Esophagus (tissue), 2 donors: ENCODE data around the gene BPIFB6. TPM values are rescaled to one million over a fixed set of nuclear protein-coding genes. Genes with fewer than 3 reads are reported as not detected.

Experiments
- H3K27ac ChIP-seq, 2 donors: one replicate each; pipeline ENCODE4 v1.5.1; 2013; ENCODE audit warnings: low read depth in 2 of 2, mild to moderate bottlenecking in 2 of 2, inconsistent platforms in 1 of 2, low read length in 1 of 2, moderate library complexity in 1 of 2
- H3K27me3 ChIP-seq, 2 donors: one replicate each; pipeline ENCODE4 v1.6.1; 2013; ENCODE audit warnings: low read length in 2 of 2, control low read depth in 1 of 2, mild to moderate bottlenecking in 1 of 2; ENCODE audit not compliant: insufficient read depth in 2 of 2, control insufficient read depth in 1 of 2
- H3K36me3 ChIP-seq, 2 donors: one replicate each; pipeline ENCODE4 v1.6.1; 2013; ENCODE audit warnings: low read length in 1 of 2; ENCODE audit not compliant: control insufficient read depth in 2 of 2, insufficient read depth in 2 of 2
- H3K4me1 ChIP-seq, 2 donors: one replicate each; pipeline ENCODE4 v1.6.1; 2013; ENCODE audit warnings: low read length in 1 of 2; ENCODE audit not compliant: control insufficient read depth in 2 of 2, insufficient read depth in 2 of 2
- H3K4me3 ChIP-seq, 2 donors: one replicate each; pipeline ENCODE4 v1.5.1; 2013; ENCODE audit warnings: low read length in 2 of 2, mild to moderate bottlenecking in 2 of 2, low read depth in 1 of 2, moderate library complexity in 1 of 2
- H3K9me3 ChIP-seq, 2 donors: one replicate each; pipeline ENCODE4 v1.6.1; 2013; ENCODE audit warnings: mild to moderate bottlenecking in 2 of 2, low read depth in 1 of 2, low read length in 1 of 2, moderate library complexity in 1 of 2; ENCODE audit not compliant: control insufficient read depth in 2 of 2, insufficient read depth in 1 of 2
- WGBS, 2 donors: extraction: QIAGEN DNeasy Blood & Tissue Kit; methylation state at CpG; one replicate each; pipeline ENCODE4 v1.1.7; 2013; 5-methylcytosine and 5-hydroxymethylcytosine counted together
- polyA plus RNA-seq, 2 donors: library from polyadenylated mRNA; stranded (reverse); fragments of 200-250 nt; gene quantifications; one replicate each; pipeline ENCODE4 v1.2.3, GENCODE V29; 2013
- donor health status: healthy with polysubstance abuse.
- donor health status: Bipolar disorder and iron deficiency.

Gene BPIFB6
- polyA plus RNA-seq, 2 donors: not detected

DNA sequence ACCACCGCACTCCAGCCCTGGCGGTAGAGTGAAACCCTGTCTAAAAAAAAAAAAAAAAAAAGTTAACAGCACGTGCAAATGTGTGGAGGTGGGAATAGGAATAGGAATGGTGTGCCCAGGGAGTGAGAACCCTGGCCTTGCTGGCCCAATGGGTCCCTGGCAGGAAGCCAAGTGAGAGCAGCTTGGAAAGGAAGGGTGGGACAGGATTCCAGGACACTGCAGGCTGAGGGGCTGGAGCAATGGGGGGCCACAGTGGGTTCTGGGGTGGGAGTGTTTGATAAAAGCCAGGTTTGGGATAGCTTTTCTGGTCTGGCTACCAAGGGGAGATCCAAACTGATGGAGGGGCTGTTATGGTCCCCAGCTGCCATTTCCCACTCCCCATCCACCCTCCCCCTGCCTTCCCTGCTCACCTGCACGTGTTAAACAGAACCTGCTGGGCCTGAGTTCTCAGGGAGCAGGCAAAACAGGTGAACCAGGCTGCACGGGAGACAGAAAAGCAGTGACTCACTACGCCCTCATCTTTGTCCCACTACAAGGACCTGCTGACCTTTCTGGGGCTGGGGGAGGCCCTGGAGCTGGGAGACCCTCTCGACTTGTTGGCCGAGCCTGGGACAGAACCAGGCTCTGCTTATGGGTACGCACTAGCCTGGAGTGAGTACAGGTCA is 30.5 kb upstream of the BPIFB6 start:
- Histone ChIP-seq H3K4me1 (no peaks in the 10 kb centered on the region), H3K36me3 (no peaks in the 10 kb centered on the region), H3K4me3 (no peak overlapping the region), H3K27me3 (no peaks in the 10 kb centered on the region), H3K27ac (no peak overlapping the region), H3K9me3 (peaks cover 0 to 3% of the 10 kb centered on the region in 2 donors)
- WGBS, 2 donors: 51 to 67% methylated on average over 9 of the region's 9 CpGs

DNA sequence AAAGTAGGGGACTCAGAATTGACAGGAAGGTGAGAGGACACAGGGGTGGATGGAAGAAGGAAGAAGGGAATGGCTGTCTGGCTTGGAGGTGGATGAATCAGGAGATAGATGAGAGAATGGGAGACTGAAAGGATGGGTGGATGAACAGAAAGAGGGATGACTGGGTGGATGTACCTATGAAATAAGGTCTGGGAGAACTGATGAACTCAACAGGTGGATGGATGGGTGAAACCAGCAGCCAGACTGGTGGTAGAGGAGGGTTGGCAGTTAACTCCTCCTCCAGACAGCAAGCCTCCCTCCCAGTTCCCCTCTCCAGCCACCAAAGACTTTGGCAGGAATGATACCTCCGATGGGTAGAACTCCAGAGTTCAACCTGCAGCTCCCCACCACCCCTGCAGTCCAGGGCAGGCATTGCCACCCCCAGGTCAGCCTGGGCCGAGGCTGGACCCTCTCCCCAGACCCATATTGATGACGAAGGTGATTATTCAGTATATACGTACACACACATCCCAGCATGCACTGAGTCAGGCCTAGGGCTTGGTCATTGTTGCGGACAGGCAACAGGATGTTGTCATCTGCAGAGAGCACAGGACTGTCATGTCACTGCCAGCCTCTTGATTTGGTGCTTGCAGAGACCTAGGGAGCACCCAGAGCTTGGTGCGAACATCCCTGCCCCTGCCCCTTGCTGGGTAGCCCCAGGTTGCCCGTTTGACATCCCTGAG is 29.2 kb upstream of the BPIFB6 start:
- Histone ChIP-seq H3K27ac (no peak overlapping the region), H3K27me3 (no peaks in the 10 kb centered on the region), H3K4me3 (no peak overlapping the region), H3K4me1 (no peaks in the 10 kb centered on the region), H3K36me3 (no peaks in the 10 kb centered on the region), H3K9me3 (peaks cover 0 to 3% of the 10 kb centered on the region in 2 donors)
- 83% methylated on average over 7 of the region's 7 CpGs for WGBS, 2 donors

DNA sequence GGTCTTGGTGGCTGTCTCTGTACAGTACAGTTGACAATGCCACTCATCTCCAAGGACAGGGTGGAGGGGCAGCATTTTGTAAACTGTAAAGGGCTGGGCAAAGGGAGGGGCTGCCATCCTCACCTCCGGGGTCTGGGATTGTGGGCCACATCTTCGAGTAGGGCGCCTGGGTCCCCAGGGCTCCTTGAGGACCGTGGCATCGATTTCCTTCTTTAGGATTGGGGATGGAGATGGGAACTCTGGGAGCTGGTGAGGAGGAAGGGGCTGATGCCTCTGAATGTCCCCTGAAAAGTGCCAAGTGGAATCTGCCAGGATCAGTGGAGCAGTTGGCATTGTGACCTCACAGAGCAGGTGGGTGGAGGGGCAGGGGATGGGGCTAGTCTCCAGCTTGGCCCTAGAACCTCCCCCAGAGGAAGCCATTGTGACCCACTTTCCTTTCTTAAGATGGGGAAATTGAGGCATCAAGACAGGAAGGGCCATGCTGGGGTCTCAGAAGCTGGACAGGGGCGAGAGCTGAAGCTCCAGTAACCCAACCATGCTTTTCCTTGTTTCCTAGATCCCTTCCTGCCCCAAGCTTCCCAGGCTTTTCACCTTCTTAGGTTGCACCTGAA is 27.2 kb upstream of the BPIFB6 start, which contains the start of gene SUN5:
SUN5 (minus strand) TSS at position 293 of the 611 bp plus-strand sequence; CDS start at position 200, 93 bp downstream.
- 74 to 77% methylated on average over 6 of the region's 6 CpGs for WGBS, 2 donors
- Histone ChIP-seq H3K4me3 (no peak within 1 kb of the TSS), H3K36me3 (no peaks in the 10 kb centered on the region), H3K9me3 (peaks cover 0 to 3% of the 10 kb centered on the region in 2 donors), H3K4me1 (no peaks in the 10 kb centered on the region), H3K27ac (no peak within 1 kb of the TSS), H3K27me3 (no peaks in the 10 kb centered on the region)

DNA sequence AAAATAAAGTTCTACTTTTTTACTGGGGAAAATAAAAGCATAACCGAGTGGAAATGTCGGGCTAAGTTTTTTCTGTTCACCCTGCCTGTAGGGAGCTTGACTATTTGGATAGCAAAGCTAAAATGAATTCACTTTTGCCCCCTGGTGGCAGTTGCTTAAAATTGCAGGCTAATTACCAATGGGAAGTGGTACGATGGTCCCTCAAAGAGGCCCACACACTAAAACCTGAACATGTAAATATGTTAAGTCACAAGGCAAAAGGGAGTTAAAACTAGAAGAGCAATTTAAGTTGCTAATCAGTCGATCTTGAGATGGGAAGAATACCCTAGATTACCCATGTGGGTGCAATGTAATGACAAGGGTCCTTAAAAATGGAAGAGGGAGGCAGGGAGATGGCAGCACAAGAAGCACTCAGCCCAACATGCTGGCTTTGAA is 26.3 kb upstream of the BPIFB6 start:
- no peak overlapping the region for H3K27ac ChIP-seq
- 55% methylated on average over 4 of the region's 4 CpGs for WGBS, 2 donors
- H3K4me1 ChIP-seq: no peaks in the 10 kb centered on the region

DNA sequence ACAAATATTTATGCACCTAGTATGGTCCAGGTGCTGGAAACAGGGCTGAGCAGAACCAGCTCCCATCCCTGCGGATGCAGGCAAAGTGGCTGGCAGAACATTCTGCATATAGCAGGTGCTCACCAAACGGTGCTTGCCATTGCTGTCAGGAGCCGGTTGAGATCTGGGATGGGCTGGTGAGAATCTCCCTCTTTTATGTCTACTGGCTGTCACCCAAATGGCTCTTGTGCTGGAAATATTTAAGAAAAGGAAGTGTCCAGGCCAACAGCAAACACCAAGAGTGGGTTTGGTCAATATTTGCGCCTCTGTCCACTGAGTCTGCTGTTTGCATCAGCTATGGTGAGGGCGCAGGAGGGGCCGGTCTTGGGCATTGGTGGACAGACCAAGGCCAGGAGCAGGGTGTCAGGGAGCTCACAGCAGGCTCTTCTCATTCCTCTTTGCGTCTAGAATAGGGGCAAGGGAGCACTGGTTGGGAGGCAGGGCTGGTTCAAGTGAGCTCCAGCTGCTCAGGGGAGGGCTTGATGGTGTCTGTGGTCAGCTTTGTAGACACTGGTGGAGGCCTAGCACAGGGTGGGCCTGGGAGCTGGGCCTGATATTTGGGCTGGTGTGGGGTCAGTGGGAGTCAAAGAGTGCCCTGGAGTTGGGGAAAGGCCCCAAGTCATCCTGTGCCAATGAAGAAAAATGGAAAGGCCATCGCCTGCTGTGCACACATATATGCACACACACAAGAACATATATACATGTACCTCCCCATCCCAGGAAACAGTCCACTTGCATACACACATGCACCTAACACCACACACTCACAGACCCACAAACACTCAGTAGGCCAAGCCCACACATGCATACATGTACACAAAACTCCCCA is 25.3 kb upstream of the BPIFB6 start:
- Histone ChIP-seq H3K27ac (no peak overlapping the region), H3K4me3 (no peak overlapping the region), H3K36me3 (no peaks in the 10 kb centered on the region), H3K27me3 (no peaks in the 10 kb centered on the region), H3K4me1 (no peaks in the 10 kb centered on the region), H3K9me3 (peaks cover 0 to 3% of the 10 kb centered on the region in 2 donors)
- WGBS, 2 donors: 74 to 78% methylated on average over 8 of the region's 8 CpGs

More for the DNA sequence above, 26.3 kb upstream of the BPIFB6 start:
- peaks cover 0 to 3% of the 10 kb centered on the region in 2 donors for H3K9me3 ChIP-seq
- no peak overlapping the region for H3K4me3 ChIP-seq
- no peaks in the 10 kb centered on the region for H3K36me3 ChIP-seq
- H3K27me3 ChIP-seq: no peaks in the 10 kb centered on the region

DNA sequence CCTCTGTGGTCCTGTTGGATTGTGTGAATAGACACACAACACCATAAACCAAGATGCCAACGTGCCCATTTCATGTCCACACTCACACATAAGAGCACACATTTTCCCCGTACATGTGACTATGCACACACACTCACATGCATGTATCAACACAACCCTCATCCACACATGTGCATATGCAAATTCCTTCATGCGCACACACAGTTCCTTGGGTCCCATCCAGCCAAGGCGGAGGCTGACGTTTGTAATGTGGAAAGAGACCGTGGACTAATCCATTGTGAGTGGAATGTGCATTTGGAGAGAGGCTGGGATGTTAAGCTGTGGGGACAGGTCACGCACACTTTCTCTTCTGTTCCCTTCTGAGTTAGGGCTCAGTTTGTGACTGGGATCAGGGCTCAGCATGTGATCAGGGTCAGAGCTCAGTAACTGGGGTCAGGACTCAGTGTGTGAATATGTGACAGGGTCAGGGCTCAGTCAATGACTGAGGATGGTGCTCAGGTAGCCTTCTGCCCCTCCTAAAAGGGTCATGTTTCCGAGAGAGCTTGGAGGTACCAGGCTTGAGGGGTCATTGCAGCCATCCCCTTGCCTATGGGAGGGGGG is 24.6 kb upstream of the BPIFB6 start:
- Histone ChIP-seq H3K4me3 (no peak overlapping the region), H3K4me1 (no peaks in the 10 kb centered on the region), H3K36me3 (no peaks in the 10 kb centered on the region), H3K27me3 (no peaks in the 10 kb centered on the region), H3K9me3 (peaks cover 0 to 3% of the 10 kb centered on the region in 2 donors), H3K27ac (no peak overlapping the region)
- 83% methylated on average over 8 of the region's 8 CpGs for WGBS, 2 donors

DNA sequence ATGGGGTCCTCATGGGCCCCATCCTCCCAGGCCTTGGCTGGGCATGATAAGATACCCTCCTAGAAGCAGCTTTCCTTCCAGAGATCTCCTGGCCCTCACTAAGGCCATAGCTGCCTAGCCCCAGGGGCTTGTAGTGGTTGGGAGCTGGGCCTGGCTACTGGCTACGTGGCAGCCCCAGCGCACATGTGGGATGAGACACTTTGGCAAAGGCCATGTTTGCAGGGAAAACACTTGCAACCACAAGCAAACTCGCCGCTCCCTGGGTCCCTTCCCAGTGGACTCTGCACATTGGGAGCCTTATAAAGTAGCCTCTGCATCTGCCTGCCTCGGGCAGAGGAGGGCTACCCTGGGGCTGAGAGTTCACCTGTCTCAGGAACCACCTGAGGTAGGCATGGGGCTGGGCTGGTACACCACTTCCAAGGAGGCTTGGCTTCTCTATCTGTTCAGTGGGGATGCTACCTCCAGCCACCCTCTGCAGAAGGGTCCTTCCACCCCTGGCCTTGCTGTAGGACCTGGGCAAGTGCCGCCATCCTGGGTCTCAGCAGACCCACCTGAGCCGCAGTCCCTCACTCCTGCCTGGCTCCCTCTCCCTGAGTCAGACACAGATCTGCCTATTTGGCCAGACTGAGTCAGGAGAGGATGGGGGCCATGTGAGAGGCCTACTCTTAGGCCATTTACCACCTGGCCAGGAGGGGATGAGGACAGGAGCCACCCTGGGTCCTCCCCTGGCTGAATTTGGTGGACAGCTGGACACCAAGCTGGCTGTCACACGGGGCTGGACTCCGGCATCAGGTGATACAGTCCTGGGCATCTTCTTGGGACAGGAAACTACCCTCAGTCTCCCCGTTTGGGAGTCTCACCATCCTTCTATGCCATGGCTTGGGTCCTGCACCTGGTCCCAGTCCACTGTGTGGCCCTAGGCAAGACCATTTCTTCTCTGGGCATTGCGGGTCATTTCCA is 23.8 kb upstream of the BPIFB6 start, which contains the start of gene BPIFB2:
BPIFB2 (plus strand) TSS at position 329 of the 960 bp plus-strand sequence. CDS start 871 bp downstream, outside the sequence.
- 85% methylated on average over 11 of the region's 11 CpGs for WGBS, 2 donors
- no peaks in the 10 kb centered on the region for H3K36me3 ChIP-seq
- H3K9me3 ChIP-seq: peaks cover 0 to 3% of the 10 kb centered on the region in 2 donors
- H3K27me3 ChIP-seq: no peaks in the 10 kb centered on the region
- H3K27ac ChIP-seq: no peak within 1 kb of the TSS
- H3K4me3 ChIP-seq: no peak within 1 kb of the TSS
- no peaks in the 10 kb centered on the region for H3K4me1 ChIP-seq
